ENCODE measurements around the gene IRX4. TPM values are rescaled to one million over a fixed set of nuclear protein-coding genes. Genes with fewer than 3 reads are reported as not detected.

IRX4 gene
- total RNA-seq, 2 donors from 2014 or later: 0.22 TPM; not detected in 1

DNA sequence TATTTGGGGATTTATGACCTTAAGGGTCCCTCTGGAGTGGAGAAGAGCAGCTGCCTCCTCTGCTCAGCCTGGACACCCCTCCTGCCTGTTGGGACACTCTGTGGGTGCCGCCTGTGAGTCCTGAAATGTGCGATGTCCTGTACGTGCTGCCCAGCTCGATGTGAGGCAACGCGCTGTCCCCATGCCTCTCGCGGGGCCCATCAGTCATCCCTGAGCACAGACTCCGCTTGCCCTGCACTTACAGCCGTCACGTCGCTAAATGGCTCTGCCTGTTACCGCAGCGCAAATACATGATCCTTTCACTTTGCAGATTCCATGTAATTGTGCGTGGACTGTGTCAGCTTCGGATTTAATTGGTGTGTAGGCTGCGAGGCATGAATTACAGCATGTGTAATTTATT is 27.1 kb downstream of the IRX4 start:
- no peaks in the 10 kb centered on the region for H3K4me1 ChIP-seq (ENCODE audit: control insufficient read depth, insufficient read depth, low read length)
- no peak overlapping the region for H3K27ac Mint-ChIP-seq
- H3K27me3 ChIP-seq (ENCODE audit: control insufficient read depth, insufficient read depth, low read length, poor library complexity, severe bottlenecking): peaks cover 34% of the 10 kb centered on the region
- H3K9ac ChIP-seq (ENCODE audit: extremely low read depth, low read length, poor library complexity, severe bottlenecking): no peak overlapping the region
- H3K27me3 Mint-ChIP-seq (ENCODE audit: insufficient read depth): peaks cover 37% of the 10 kb centered on the region
- H3K4me3 Mint-ChIP-seq: no peak overlapping the region
- H3K9me3 Mint-ChIP-seq: no peaks in the 10 kb centered on the region
- WGBS, 2 experiments (ENCODE audit: insufficient coverage in 1 of 2, insufficient read length in 1 of 2): 87 to 96% methylated on average over 12 to 16 of the region's 17 CpGs
- no peak for TF ChIP-seq CTCF (conservative IDR thresholded peaks at IDR 0.05)
- no peak for DNase-seq
- peaks cover 8% of the 10 kb centered on the region for H3K4me1 Mint-ChIP-seq
- no peaks in the 10 kb centered on the region for H3K36me3 Mint-ChIP-seq (ENCODE audit: low read depth)
- no peaks in the 10 kb centered on the region for H3K9me3 ChIP-seq (ENCODE audit: control insufficient read depth, low read length)
- no peak overlapping the region for H3K27ac ChIP-seq (ENCODE audit: low read depth, low read length)
- no peaks in the 10 kb centered on the region for H3K36me3 ChIP-seq (ENCODE audit: control insufficient read depth, insufficient read depth, low read length)
- no peak overlapping the region for H3K4me3 ChIP-seq (ENCODE audit: low read length)

- peaks cover 8% of the 10 kb centered on the region for H3K4me1 Mint-ChIP-seq
- H3K27me3 ChIP-seq (ENCODE audit: control insufficient read depth, insufficient read depth, low read length, poor library complexity, severe bottlenecking): peaks cover 40% of the 10 kb centered on the region
- no peaks in the 10 kb centered on the region for H3K9me3 ChIP-seq (ENCODE audit: control insufficient read depth, low read length)
- H3K4me3 Mint-ChIP-seq: no peak overlapping the region
- no peak overlapping the region for H3K27ac ChIP-seq (ENCODE audit: low read depth, low read length)
- no peak overlapping the region for H3K27ac Mint-ChIP-seq
- DNase-seq: no peak
- no peaks in the 10 kb centered on the region for H3K36me3 Mint-ChIP-seq (ENCODE audit: low read depth)
- WGBS, 2 experiments (ENCODE audit: insufficient coverage in 1 of 2, insufficient read length in 1 of 2): 79 to 90% methylated on average over 3 of the region's 3 CpGs
- H3K4me1 ChIP-seq (ENCODE audit: control insufficient read depth, insufficient read depth, low read length): no peaks in the 10 kb centered on the region
- H3K27me3 Mint-ChIP-seq (ENCODE audit: insufficient read depth): peaks cover 42% of the 10 kb centered on the region
- no peak overlapping the region for H3K9ac ChIP-seq (ENCODE audit: extremely low read depth, low read length, poor library complexity, severe bottlenecking)
- H3K9me3 Mint-ChIP-seq: no peaks in the 10 kb centered on the region
- H3K4me3 ChIP-seq (ENCODE audit: low read length): no peak overlapping the region
- no peak for TF ChIP-seq CTCF (conservative IDR thresholded peaks at IDR 0.05)
- no peaks in the 10 kb centered on the region for H3K36me3 ChIP-seq (ENCODE audit: control insufficient read depth, insufficient read depth, low read length)
Measured at GRCh38 chr5:1855075-1855474, 27.6 kb downstream of the IRX4 start.

- Histone ChIP-seq H3K27me3 (ENCODE audit: control insufficient read depth, insufficient read depth, low read length, poor library complexity, severe bottlenecking) (peaks cover 50% of the 10 kb centered on the region), H3K9me3 (ENCODE audit: control insufficient read depth, low read length) (no peaks in the 10 kb centered on the region), H3K36me3 (ENCODE audit: control insufficient read depth, insufficient read depth, low read length) (no peaks in the 10 kb centered on the region), H3K9ac (ENCODE audit: extremely low read depth, low read length, poor library complexity, severe bottlenecking) (no peak overlapping the region), H3K4me3 (ENCODE audit: low read length) (no peak overlapping the region), H3K4me1 (ENCODE audit: control insufficient read depth, insufficient read depth, low read length) (no peaks in the 10 kb centered on the region), H3K27ac (ENCODE audit: low read depth, low read length) (no peak overlapping the region)
- WGBS, 2 experiments (ENCODE audit: insufficient coverage in 1 of 2, insufficient read length in 1 of 2): 93 to 94% methylated on average over 8 of the region's 8 CpGs
- Mint-ChIP-seq H3K27ac (no peak overlapping the region), H3K36me3 (ENCODE audit: low read depth) (no peaks in the 10 kb centered on the region), H3K27me3 (ENCODE audit: insufficient read depth) (peaks cover 55% of the 10 kb centered on the region), H3K9me3 (no peaks in the 10 kb centered on the region), H3K4me3 (no peak overlapping the region), H3K4me1 (peaks cover 8% of the 10 kb centered on the region)
- no peak for TF ChIP-seq CTCF (conservative IDR thresholded peaks at IDR 0.05)
- DNase-seq: no peak
Measured at GRCh38 chr5:1853531-1853930, 29.2 kb downstream of the IRX4 start.

All from endodermal cell (in vitro differentiated cells).